Gastrocnemius medialis (tissue), 4 donors: ENCODE measurements around the gene NOP14.

Experiments used
- CTCF ChIP-seq, 5 experiments: fragments of 450-650 bp in 3 of 5; fragments of 200-600 bp in 2 of 5; sonication (generic) in 2 of 5; IDR thresholded peaks in 4 of 5; conservative IDR thresholded peaks in 1 of 5; 1 replicate in 4 of 5; 2 replicates in 1 of 5; pipeline ENCODE4 v1.5.1; 2016 to 2019; ENCODE audit warnings: antibody characterized with exemption in 5 of 5, mild to moderate bottlenecking in 3 of 5, moderate library complexity in 3 of 5
- POLR2A ChIP-seq, 2 donors: fragments of 450-650 bp; IDR thresholded peaks; one replicate each; pipeline ENCODE4 v1.6.1; 2017; ENCODE audit warnings: antibody characterized with exemption in 2 of 2, mild to moderate bottlenecking in 2 of 2, moderate library complexity in 2 of 2

DNA sequence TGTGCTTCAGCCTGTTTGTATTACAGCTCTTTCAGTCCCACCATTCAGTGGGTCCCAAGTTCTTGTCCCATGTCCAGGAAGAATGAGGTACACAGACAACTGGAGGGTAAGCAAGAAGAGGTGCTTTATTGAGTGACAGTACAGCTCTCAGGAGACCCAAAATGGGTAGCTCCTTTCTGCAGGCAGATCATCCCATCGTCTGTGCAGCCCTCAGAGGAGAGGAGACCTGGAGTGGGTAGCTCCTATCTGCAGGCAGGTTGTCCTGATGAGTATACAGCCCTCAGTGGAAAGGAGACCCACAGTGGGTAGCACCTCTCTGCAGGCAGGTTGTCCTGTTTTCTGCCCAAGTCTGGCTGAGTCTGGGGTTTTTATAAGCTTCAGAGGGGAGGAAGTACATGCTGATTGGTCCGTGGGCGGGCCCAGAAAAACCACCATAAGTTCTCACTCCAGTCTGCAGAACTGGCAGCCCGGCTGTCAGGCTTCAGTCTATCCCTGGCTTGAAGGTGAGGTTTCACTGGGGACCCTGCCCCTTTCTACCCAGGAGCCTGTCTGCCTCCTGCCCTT is 18.1 kb upstream of the NOP14 start:
- TF ChIP-seq CTCF (IDR thresholded peaks at IDR 0.05 in 4 of 5, conservative IDR thresholded peaks at IDR 0.05 in 1 of 5) (no peak), POLR2A (IDR thresholded peaks at IDR 0.05) (no peak)
